Measurements from ENCODE around the gene VTI1A. TPM values are rescaled to one million over a fixed set of nuclear protein-coding genes. Genes with fewer than 3 reads are reported as not detected.

Gene VTI1A
- total and polyA plus RNA-seq, 9 of the 15 experiments (the other 6 are each of a cell fraction or from before 2014, with no cell fraction given) = 9.3 to 21.4 (median 16.0) TPM

DNA sequence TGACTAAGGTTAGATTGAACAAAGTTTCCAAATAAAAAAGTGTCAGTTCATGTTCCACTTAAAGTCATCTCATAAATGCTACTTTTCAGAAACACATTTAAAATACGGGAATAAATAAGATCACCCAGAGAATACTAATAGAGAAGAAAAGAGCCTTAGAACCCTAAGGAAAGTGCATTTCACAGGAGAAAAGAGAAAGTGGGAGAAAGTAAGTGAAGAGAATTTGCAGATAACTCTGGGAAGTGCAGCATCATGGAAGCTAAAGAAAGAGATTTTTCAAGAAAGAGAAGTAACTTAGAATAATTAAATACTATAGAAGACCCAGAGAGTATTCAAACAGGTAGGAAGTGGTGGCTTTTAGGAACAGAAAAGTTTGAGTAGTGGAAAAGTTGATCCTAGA, 132.6 kb downstream of the VTI1A start:
- Histone ChIP-seq H2AFZ (ENCODE audit: low read depth, low read length) (no peak overlapping the region), H3K4me1 (replicated peaks in 1 of 2; ENCODE audit: control insufficient read depth in 2 of 2, insufficient read depth in 2 of 2, low read length in 2 of 2) (no peaks in the 10 kb centered on the region), H3K9me1 (ENCODE audit: control insufficient read depth, insufficient read depth, low read length) (no peaks in the 10 kb centered on the region), H3K4me2 (ENCODE audit: insufficient read depth, low read length) (no peak overlapping the region), H3K79me2 (ENCODE audit: control insufficient read depth, insufficient read depth, low read length) (no peaks in the 10 kb centered on the region), H3K4me3 (no peak overlapping the region), H3K9me3 (replicated peaks; ENCODE audit: control insufficient read depth, insufficient read depth, low read depth, low read length) (no peaks in the 10 kb centered on the region), H3K9ac (ENCODE audit: insufficient read depth in 1 of 2, low read depth in 2 of 2, low read length in 2 of 2) (no peak overlapping the region), H3K27me3 (ENCODE audit: control insufficient read depth in 2 of 2, insufficient read depth in 2 of 2, low read length in 2 of 2) (no peaks in the 10 kb centered on the region), H4K20me1 (replicated peaks; ENCODE audit: control insufficient read depth, insufficient read depth, low read length) (no peaks in the 10 kb centered on the region), H3K36me3 (ENCODE audit: control insufficient read depth, insufficient read depth, low read length) (no peaks in the 10 kb centered on the region), H3K27ac (ENCODE audit: extremely low read depth, low read depth, low read length) (no peak overlapping the region)
- FAIRE-seq (no peak), ATAC-seq (no peak), DNase-seq (ENCODE audit: extremely low read depth in 1 of 4, low spot score in 3 of 4) (no peak)
- 0 out of 2 replicates have a peak, but pooled peaks have one; percentile 8 for TF ChIP-seq ZNF316 (IDR thresholded peaks at IDR 0.05)
- TF ChIP-seq, protein P1, sequence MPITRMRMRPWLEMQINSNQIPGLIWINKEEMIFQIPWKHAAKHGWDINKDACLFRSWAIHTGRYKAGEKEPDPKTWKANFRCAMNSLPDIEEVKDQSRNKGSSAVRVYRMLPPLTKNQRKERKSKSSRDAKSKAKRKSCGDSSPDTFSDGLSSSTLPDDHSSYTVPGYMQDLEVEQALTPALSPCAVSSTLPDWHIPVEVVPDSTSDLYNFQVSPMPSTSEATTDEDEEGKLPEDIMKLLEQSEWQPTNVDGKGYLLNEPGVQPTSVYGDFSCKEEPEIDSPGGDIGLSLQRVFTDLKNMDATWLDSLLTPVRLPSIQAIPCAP (CRISPR knock-in tag; IDR thresholded peaks at IDR 0.05; ENCODE audit: borderline replicate concordance) = no peak
- intact Hi-C loops (cut with micrococcal nuclease) (no loop called here), in situ Hi-C loops (cut with MboI) (no loop called here)
- WGBS (ENCODE audit: insufficient coverage, low coverage, missing lambda C conversion rate) = 50% methylated on average over 1 of the region's 1 CpG
- CTCF ChIA-PET (ENCODE audit: low intra/inter-chr PET ratio) = no interaction called here
- BruUV-seq (replicated peaks) = no TSS peak
- POLR2A ChIA-PET = no interaction called here

DNA sequence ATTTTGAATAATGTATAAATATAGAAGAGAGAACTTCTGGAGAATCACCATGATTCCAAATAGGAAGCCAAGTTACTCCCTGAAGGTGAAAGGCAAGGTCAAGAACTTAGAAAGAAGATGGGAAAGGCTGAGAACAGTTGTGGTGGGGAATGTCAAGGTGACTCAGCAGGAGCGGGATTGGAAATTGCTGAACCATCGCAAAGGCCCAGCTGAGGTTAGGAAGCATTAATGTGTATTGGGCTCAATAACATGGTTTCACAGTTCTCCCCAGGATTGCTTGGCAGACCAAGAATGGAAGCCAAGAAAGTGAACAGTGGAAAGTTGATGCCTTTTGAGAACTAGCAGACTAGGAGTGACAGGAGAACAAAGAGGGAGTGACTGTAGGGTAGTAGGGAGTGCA, 133.3 kb downstream of the VTI1A start:
- TF ChIP-seq, protein P2, sequence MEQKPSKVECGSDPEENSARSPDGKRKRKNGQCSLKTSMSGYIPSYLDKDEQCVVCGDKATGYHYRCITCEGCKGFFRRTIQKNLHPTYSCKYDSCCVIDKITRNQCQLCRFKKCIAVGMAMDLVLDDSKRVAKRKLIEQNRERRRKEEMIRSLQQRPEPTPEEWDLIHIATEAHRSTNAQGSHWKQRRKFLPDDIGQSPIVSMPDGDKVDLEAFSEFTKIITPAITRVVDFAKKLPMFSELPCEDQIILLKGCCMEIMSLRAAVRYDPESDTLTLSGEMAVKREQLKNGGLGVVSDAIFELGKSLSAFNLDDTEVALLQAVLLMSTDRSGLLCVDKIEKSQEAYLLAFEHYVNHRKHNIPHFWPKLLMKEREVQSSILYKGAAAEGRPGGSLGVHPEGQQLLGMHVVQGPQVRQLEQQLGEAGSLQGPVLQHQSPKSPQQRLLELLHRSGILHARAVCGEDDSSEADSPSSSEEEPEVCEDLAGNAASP (IDR thresholded peaks at IDR 0.05) = no peak
- TF ChIP-seq NFE2 (IDR thresholded peaks at IDR 0.05; ENCODE audit: low read depth) = 0 out of 2 replicates have a peak, but pooled peaks have one; percentile 8
- TF ChIP-seq NR2C1 (IDR thresholded peaks at IDR 0.05) = no peak
- TF ChIP-seq NR2C1 (tag; IDR thresholded peaks at IDR 0.05) = no peak
- TF ChIP-seq C11orf30 (IDR thresholded peaks at IDR 0.05; ENCODE audit: low read depth) = peak; percentile 36; the same call in 1 of the 2 replicates
- ChIA-PET POLR2A (no interaction called here), CTCF (ENCODE audit: low intra/inter-chr PET ratio) (no interaction called here)
- Histone ChIP-seq H3K79me2 (ENCODE audit: control insufficient read depth, insufficient read depth, low read length) (no peaks in the 10 kb centered on the region), H3K4me1 (replicated peaks in 1 of 2; ENCODE audit: control insufficient read depth in 2 of 2, insufficient read depth in 2 of 2, low read length in 2 of 2) (no peaks in the 10 kb centered on the region), H2AFZ (ENCODE audit: low read depth, low read length) (no peak overlapping the region), H3K4me2 (ENCODE audit: insufficient read depth, low read length) (no peak overlapping the region), H3K36me3 (ENCODE audit: control insufficient read depth, insufficient read depth, low read length) (no peaks in the 10 kb centered on the region), H3K9ac (ENCODE audit: insufficient read depth in 1 of 2, low read depth in 2 of 2, low read length in 2 of 2) (no peak overlapping the region), H3K27ac (ENCODE audit: extremely low read depth, low read depth, low read length) (no peak overlapping the region), H3K27me3 (ENCODE audit: control insufficient read depth in 2 of 2, insufficient read depth in 2 of 2, low read length in 2 of 2) (no peaks in the 10 kb centered on the region), H3K9me1 (ENCODE audit: control insufficient read depth, insufficient read depth, low read length) (no peaks in the 10 kb centered on the region), H4K20me1 (replicated peaks; ENCODE audit: control insufficient read depth, insufficient read depth, low read length) (no peaks in the 10 kb centered on the region), H3K9me3 (replicated peaks; ENCODE audit: control insufficient read depth, insufficient read depth, low read depth, low read length) (no peaks in the 10 kb centered on the region), H3K4me3 (no peak overlapping the region)
- intact Hi-C loops (cut with micrococcal nuclease) (no loop called here), in situ Hi-C loops (cut with MboI) (no loop called here)
- ATAC-seq (no peak), FAIRE-seq (no peak), DNase-seq (ENCODE audit: extremely low read depth in 1 of 4, low spot score in 3 of 4) (no peak)
- 72% methylated on average over 2 of the region's 2 CpGs for WGBS (ENCODE audit: insufficient coverage, low coverage, missing lambda C conversion rate)
- no TSS peak for BruUV-seq (replicated peaks)

All from K562 (cell line).